WTC11 (cell line): ENCODE results near the gene CSHL1. TPM values are rescaled to one million over a fixed set of nuclear protein-coding genes. Genes with fewer than 3 reads are reported as not detected.
A peak's percentile ranks its signal among the peaks of the same experiment; 100 is the strongest.
"Not testable (repeated sequence)": the region's sequence is repeated elsewhere in the genome, so short reads cannot be mapped to it uniquely, and the experiment has no call there.

Experiments
- ATAC-seq: fragments of 200-7000 bp; cut with Tn5 transposase; 2 replicates; pipeline ENCODE4 v1.10.0; 2021; ENCODE audit warnings: mild to moderate bottlenecking, moderate library complexity
- CTCF ChIA-PET: fragments of 300-600 bp; sonication (Branson Sonifier 250); formaldehyde crosslinking; loops from one replicate; lab custom pipeline; 2021; ENCODE audit warnings: antibody characterized with exemption; lab: Charles Lee
- POLR2A ChIA-PET: fragments of 350-600 bp; sonication (Branson Sonifier 250); formaldehyde crosslinking; loops from one replicate; lab custom pipeline; 2021; ENCODE audit warnings: antibody characterized with exemption; lab: Charles Lee
- DNase-seq: peaks from one replicate; pipeline ENCODE4 v3.0.0; 2021; ENCODE audit warnings: low spot score
- H3K27ac Mint-ChIP-seq: 2 replicates; pipeline ENCODE4 v1.8.0; 2021; ENCODE audit warnings: mixed read lengths
- H3K27me3 Mint-ChIP-seq: 2 replicates; pipeline ENCODE4 v1.8.0; 2021; ENCODE audit warnings: low read depth, mild to moderate bottlenecking, moderate library complexity, mixed read lengths
- H3K36me3 Mint-ChIP-seq: 2 replicates; pipeline ENCODE4 v1.8.0; 2021; ENCODE audit warnings: mixed read lengths
- H3K4me1 Mint-ChIP-seq: 2 replicates; pipeline ENCODE4 v1.8.0; 2022; ENCODE audit warnings: mixed read lengths
- H3K4me3 Mint-ChIP-seq: 2 replicates; pipeline ENCODE4 v1.8.0; 2021; ENCODE audit warnings: mild to moderate bottlenecking, moderate library complexity, mixed read lengths
- H3K9me3 Mint-ChIP-seq: 2 replicates; pipeline ENCODE4 v1.8.0; 2021; ENCODE audit warnings: mixed read lengths
- FOXJ3 ChIP-seq: sonication (generic); formaldehyde crosslinking; IDR thresholded peaks from 2 replicates; pipeline ENCODE4 v1.9.0; 2021; ENCODE audit warnings: missing genetic modification reagents, mild to moderate bottlenecking, borderline replicate concordance
- GTF2I ChIP-seq: fragments of 250-450 bp; sonication (Bioruptor Pico); conservative IDR thresholded peaks from 2 replicates; pipeline ENCODE4 v1.4.0; 2021; ENCODE audit warnings: mild to moderate bottlenecking
- JUN ChIP-seq: sonication (generic); formaldehyde crosslinking; IDR thresholded peaks from 2 replicates; pipeline ENCODE4 v1.8.0; 2023; ENCODE audit warnings: mild to moderate bottlenecking, missing genetic modification reagents
- MXD4 ChIP-seq: fragments of 250-450 bp; sonication (Bioruptor Pico); IDR thresholded peaks from 2 replicates; pipeline ENCODE4 v1.8.0; 2021; ENCODE audit warnings: mild to moderate bottlenecking, moderate library complexity, borderline replicate concordance
- NFE2L1 ChIP-seq: sonication (generic); formaldehyde crosslinking; IDR thresholded peaks from 2 replicates; pipeline ENCODE4 v1.8.1; 2023; ENCODE audit warnings: missing genetic modification reagents
- NR3C1 ChIP-seq: sonication (generic); formaldehyde crosslinking; conservative IDR thresholded peaks from 2 replicates; pipeline ENCODE4 v1.8.1; 2023; ENCODE audit warnings: low read depth, mild to moderate bottlenecking, missing genetic modification reagents
- SOX15 ChIP-seq: fragments of 250-450 bp; sonication (Bioruptor Pico); IDR thresholded peaks from 2 replicates; pipeline ENCODE4 v1.9.0; 2021; ENCODE audit warnings: mild to moderate bottlenecking
- total RNA-seq: library from RNA; stranded (reverse); gene quantifications from 3 replicates; pipeline ENCODE4 v1.2.3, GENCODE V29; 2021
- TF ChIP-seq, protein P1 (sequence below): sonication (generic); formaldehyde crosslinking; IDR thresholded peaks from 2 replicates; pipeline ENCODE4 v1.8.0; 2022; ENCODE audit warnings: mild to moderate bottlenecking, missing genetic modification reagents
- TF ChIP-seq, protein P2 (sequence below): fragments of 250-450 bp; sonication (Bioruptor Pico); conservative IDR thresholded peaks from 2 replicates; pipeline ENCODE4 v1.9.0; 2021; ENCODE audit warnings: mild to moderate bottlenecking
- TF ChIP-seq, protein P3 (sequence below): fragments of 200-600 bp; IDR thresholded peaks from 2 replicates; pipeline ENCODE4 v1.8.0; 2022; ENCODE audit warnings: antibody characterized with exemption

The CSHL1 gene
- total RNA-seq, 1 experiment from 2014 or later = not detected

DNA sequence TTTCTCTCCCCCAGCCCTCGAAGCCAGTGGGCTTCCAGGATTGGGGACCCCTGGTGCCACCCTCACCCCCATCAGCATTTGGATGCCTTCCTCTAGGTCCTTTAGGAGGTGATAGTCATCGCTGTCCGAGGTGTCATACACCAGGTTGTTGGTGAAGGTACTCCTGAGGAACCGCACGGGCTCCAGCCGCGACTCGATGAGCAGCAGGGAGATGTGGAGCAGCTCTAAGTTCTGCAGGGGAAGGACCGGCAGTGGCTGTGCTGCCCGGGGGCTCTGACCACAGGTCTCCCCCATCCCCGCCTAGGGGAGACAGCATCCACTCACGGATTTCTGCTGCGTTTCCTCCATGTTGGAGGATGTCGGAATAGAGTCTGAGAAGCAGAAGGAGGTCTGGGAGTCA is 962 bp downstream of the CSHL1 start:
- no peak for TF ChIP-seq MXD4 (CRISPR knock-in tag)
- TF ChIP-seq, protein P1, sequence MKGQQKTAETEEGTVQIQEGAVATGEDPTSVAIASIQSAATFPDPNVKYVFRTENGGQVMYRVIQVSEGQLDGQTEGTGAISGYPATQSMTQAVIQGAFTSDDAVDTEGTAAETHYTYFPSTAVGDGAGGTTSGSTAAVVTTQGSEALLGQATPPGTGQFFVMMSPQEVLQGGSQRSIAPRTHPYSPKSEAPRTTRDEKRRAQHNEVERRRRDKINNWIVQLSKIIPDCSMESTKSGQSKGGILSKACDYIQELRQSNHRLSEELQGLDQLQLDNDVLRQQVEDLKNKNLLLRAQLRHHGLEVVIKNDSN (CRISPR knock-in tag) = no peak
- TF ChIP-seq GTF2I (CRISPR knock-in tag) = no peak
- no peak for TF ChIP-seq SOX15
- no peak for TF ChIP-seq JUN (CRISPR knock-in tag)
- no peak for TF ChIP-seq FOXJ3 (CRISPR knock-in tag)
- TF ChIP-seq, protein P2, sequence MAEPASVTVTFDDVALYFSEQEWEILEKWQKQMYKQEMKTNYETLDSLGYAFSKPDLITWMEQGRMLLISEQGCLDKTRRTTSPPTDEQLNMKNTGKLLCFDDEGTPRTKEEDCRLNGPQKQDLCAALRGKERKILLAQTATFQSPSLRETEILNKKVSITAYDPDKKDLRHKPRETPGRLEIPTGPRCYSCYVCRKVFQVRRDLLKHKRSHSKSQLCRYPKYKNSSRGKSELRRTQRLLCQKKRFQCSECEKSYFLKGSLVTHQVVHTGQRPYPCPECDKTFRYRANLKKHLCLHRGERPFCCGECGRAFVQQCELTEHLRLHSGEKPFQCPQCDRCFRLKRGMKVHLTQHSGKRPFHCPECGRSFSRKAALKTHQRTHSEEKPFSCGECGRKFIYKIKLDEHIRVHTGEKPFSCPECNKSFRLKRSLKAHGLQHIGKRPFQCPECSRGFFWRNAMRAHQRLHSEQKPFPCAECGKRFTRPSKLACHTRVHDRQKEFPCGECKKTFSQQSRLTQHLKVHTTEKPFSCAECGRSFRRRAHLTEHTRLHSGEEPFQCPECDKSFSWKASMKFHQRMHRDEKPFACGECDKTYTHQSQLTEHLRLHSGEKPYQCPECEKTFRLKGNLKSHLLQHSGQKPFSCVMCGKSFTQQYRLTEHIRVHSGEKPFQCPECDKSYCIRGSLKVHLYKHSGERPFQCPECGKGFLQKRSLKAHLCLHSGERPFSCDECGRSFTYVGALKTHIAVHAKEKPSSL (CRISPR knock-in tag) = no peak
- no peak for TF ChIP-seq NR3C1 (CRISPR knock-in tag)
- no peak for TF ChIP-seq NFE2L1 (CRISPR knock-in tag)
- CTCF ChIA-PET = interaction anchor here (1.0 to 4.3 kb wide), 15 partner anchors 9 to 372 kb away, joined by 3 to 43 read pairs (median 15); partner anchors contain the start of genes GH1 and GH2
- peaks cover 3% of the 10 kb centered on the region; the same call in 1 of the 2 replicates for H3K27me3 Mint-ChIP-seq

DNA sequence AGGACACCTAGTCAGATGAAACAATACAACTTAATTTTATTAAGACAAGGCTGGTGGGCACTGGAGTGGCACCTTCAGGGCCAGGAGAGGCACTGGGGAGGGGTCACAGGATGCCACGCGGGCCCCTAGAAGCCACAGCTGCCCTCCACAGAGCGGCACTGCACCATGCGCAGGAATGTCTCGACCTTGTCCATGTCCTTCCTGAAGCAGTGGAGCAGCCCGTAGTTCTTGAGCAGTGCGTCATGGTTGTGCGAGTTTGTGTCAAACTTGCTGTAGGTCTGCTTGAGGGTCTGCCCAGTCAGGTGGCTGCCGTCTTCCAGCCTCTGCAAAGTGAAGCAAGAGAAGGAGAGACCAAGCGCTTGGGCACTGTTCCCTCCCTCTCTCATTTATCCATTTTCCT is 1.5 kb downstream of the CSHL1 start:
- H3K27me3 Mint-ChIP-seq, DNase-seq, H3K36me3 Mint-ChIP-seq, H3K9me3 Mint-ChIP-seq, ATAC-seq, H3K4me3 Mint-ChIP-seq, POLR2A ChIA-PET, CTCF ChIA-PET, H3K27ac Mint-ChIP-seq: not testable (repeated sequence)
- H3K4me1 Mint-ChIP-seq = peaks cover 21% of the 10 kb centered on the region

More for the DNA sequence above, 962 bp downstream of the CSHL1 start:
- DNase-seq (no peak), ATAC-seq (no peak)
- Mint-ChIP-seq H3K9me3 (no peaks in the 10 kb centered on the region), H3K27ac (no peak overlapping the region), H3K4me3 (no peak overlapping the region), H3K4me1 (peaks cover 21% of the 10 kb centered on the region), H3K36me3 (no peaks in the 10 kb centered on the region)
- POLR2A ChIA-PET = no interaction called here

DNA sequence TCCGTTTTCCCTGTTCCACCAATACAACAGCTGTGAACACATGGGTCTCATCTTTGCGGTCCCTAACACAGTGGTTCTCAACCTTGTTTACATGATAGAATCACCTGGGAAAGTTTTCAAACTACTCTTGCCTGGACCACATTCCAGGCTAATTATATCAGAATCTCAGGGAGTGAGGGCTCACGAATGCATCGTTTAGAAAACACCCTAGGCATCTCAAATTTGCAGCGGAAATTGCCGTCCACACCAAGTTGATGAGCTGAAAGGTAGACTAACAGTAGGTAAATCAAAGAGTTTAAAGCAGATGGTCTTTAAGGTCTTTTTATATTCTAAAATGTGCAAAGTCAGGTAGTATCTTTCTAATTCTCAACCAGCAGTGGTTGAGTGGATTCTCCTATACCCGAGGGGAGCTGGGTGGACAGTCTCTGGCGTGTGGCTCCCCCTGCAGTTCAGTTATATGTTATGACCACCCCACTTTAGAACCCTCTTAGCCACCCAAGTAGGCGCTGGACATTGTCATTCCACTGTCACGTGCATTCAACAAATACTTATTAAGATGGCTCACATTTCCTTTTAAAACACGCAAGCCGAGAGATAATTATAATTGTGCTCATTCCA is 3.8 kb downstream of the CSHL1 start:
- POLR2A ChIA-PET, H3K4me3 Mint-ChIP-seq, H3K9me3 Mint-ChIP-seq, H3K27ac Mint-ChIP-seq, H3K36me3 Mint-ChIP-seq, H3K27me3 Mint-ChIP-seq: not testable (repeated sequence)
- DNase-seq (peak; percentile 41), ATAC-seq (peak; percentile 80)
- TF ChIP-seq, protein P3, sequence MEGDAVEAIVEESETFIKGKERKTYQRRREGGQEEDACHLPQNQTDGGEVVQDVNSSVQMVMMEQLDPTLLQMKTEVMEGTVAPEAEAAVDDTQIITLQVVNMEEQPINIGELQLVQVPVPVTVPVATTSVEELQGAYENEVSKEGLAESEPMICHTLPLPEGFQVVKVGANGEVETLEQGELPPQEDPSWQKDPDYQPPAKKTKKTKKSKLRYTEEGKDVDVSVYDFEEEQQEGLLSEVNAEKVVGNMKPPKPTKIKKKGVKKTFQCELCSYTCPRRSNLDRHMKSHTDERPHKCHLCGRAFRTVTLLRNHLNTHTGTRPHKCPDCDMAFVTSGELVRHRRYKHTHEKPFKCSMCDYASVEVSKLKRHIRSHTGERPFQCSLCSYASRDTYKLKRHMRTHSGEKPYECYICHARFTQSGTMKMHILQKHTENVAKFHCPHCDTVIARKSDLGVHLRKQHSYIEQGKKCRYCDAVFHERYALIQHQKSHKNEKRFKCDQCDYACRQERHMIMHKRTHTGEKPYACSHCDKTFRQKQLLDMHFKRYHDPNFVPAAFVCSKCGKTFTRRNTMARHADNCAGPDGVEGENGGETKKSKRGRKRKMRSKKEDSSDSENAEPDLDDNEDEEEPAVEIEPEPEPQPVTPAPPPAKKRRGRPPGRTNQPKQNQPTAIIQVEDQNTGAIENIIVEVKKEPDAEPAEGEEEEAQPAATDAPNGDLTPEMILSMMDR = peak; percentile 29; the same call in 1 of the 2 replicates
- CTCF ChIA-PET = interaction anchor here (0.7 to 2.2 kb wide), 15 partner anchors 8 to 226 kb away, joined by 3 to 17 read pairs (median 5); partner anchors contain the start of genes GH1 and GH2
- peaks cover 23% of the 10 kb centered on the region for H3K4me1 Mint-ChIP-seq

DNA sequence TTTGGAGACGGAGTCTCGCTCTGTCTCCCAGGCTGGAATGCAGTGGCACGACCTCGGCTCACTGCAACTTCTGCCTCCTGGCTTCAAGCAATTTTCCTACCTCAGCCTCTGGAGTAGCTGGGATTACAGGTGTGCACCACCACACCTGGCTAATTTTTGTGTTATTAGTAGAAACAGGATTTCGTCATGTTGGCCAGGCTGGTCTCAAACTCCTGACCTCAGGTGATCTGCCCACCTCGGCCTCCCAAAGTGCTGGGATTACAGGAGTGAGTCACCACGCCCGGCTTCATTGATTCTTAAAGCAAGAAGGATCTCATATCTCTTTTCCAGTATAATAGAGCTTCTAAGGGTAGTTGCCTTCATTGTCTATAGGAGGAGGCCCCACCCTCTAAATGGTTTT is 6.3 kb downstream of the CSHL1 start:
- not testable (repeated sequence) for ATAC-seq, DNase-seq, H3K9me3 Mint-ChIP-seq, H3K27me3 Mint-ChIP-seq, H3K4me3 Mint-ChIP-seq, H3K36me3 Mint-ChIP-seq, H3K27ac Mint-ChIP-seq
- CTCF ChIA-PET = interaction anchor here (0.9 to 3.5 kb wide), 10 partner anchors 12 to 124 kb away, joined by 3 to 28 read pairs (median 6); partner anchors contain the start of genes GH1 and ICAM2
- POLR2A ChIA-PET = interaction anchor here (0.7 kb wide), 1 partner anchor 706 kb away, joined by 3 read pairs; no protein-coding TSS in a partner anchor
- H3K4me1 Mint-ChIP-seq = peaks cover 18% of the 10 kb centered on the region

DNA sequence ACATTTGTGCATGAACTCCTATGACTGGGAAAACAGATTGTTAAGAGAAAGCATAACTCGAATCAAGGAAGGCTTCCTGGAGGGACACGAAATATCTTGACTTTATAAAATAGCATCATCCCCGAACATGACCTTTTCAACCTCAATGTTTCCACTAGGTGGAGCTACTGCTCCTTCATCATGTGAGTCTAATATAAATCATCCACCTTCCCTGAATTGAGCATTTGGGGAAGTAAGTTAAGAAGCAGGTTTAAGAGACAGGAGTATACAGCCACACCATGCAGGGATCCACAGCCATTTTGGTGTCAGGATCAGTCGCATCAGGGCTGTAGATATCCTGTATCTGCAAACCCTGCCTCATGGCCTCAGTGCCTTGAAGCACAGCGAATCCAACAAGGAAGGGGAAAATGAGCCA is 7.3 kb downstream of the CSHL1 start:
- ATAC-seq = peak; percentile 39
- DNase-seq, H3K4me3 Mint-ChIP-seq, POLR2A ChIA-PET, H3K9me3 Mint-ChIP-seq, H3K36me3 Mint-ChIP-seq, H3K27ac Mint-ChIP-seq, H3K27me3 Mint-ChIP-seq: not testable (repeated sequence)
- TF ChIP-seq, protein P3 = peak; percentile 46
- CTCF ChIA-PET = interaction anchor here (0.8 to 3.5 kb wide), 17 partner anchors 8 to 230 kb away, joined by 3 to 28 read pairs (median 5); partner anchors contain the start of genes GH1, GH2 and ICAM2
- H3K4me1 Mint-ChIP-seq = peaks cover 18% of the 10 kb centered on the region

DNA sequence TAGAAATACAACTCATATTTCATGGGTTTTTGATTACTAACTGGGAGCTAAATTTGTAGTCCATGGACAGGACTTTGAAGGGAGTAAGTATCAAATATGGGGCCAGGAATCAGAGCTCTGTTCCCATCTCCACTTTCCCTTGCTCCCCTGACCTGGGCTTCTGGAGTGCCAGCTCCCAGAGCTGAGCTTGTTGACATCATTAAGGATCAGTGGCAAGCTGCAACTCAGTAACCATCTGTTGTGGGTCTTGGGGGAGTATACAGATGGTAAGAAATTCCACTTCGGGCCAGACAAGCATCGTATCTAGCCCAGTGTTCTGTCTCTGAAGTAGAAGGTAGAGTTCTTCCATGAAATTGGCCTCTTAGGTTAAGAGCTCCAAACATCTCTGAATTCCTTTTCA is 9.1 kb downstream of the CSHL1 start:
- H3K27me3 Mint-ChIP-seq, H3K36me3 Mint-ChIP-seq, H3K27ac Mint-ChIP-seq, DNase-seq, ATAC-seq, POLR2A ChIA-PET, H3K4me3 Mint-ChIP-seq, H3K4me1 Mint-ChIP-seq, H3K9me3 Mint-ChIP-seq: not testable (repeated sequence)
- CTCF ChIA-PET = interaction anchor here (1.2 to 2.2 kb wide), 5 partner anchors 12 to 231 kb away, joined by 4 to 11 read pairs (median 5); no protein-coding TSS in a partner anchor
